ENCODE results near the gene DMD.

The DMD gene

DNA sequence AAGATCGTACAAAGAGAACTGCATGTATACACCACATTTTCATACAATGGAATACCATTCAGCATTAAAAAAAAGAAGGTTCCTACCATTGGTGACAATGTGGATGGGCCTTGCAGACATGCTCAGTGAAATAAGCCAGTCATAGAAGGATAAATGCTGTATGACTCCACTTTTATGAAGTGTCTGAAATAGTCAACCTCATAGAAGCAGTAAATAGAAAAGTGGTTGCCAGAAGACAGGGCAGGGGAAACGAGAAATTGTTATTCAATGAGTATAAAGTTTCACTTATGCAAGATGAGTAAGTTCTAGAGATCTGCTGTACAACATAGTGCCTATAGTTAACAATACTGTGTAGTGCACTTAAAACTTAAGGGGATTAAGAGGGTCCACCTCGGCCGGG, 1882.1 kb downstream of the DMD start:
- TF ChIP-seq TAF1 (IDR thresholded peaks at IDR 0.05; ENCODE audit: borderline replicate concordance, insufficient read depth, low read length) (no peak), SIN3A (IDR thresholded peaks at IDR 0.05; ENCODE audit: borderline replicate concordance, insufficient read depth, low read length) (no peak), FOXP2 (optimal IDR thresholded peaks at IDR 0.05; ENCODE audit: borderline replicate concordance, extremely low read depth, extremely low read length, insufficient read depth) (no peak), POLR2AphosphoS5 (IDR thresholded peaks at IDR 0.05; ENCODE audit: low read depth, low read length) (no peak)
- TF ChIP-seq, protein P1, sequence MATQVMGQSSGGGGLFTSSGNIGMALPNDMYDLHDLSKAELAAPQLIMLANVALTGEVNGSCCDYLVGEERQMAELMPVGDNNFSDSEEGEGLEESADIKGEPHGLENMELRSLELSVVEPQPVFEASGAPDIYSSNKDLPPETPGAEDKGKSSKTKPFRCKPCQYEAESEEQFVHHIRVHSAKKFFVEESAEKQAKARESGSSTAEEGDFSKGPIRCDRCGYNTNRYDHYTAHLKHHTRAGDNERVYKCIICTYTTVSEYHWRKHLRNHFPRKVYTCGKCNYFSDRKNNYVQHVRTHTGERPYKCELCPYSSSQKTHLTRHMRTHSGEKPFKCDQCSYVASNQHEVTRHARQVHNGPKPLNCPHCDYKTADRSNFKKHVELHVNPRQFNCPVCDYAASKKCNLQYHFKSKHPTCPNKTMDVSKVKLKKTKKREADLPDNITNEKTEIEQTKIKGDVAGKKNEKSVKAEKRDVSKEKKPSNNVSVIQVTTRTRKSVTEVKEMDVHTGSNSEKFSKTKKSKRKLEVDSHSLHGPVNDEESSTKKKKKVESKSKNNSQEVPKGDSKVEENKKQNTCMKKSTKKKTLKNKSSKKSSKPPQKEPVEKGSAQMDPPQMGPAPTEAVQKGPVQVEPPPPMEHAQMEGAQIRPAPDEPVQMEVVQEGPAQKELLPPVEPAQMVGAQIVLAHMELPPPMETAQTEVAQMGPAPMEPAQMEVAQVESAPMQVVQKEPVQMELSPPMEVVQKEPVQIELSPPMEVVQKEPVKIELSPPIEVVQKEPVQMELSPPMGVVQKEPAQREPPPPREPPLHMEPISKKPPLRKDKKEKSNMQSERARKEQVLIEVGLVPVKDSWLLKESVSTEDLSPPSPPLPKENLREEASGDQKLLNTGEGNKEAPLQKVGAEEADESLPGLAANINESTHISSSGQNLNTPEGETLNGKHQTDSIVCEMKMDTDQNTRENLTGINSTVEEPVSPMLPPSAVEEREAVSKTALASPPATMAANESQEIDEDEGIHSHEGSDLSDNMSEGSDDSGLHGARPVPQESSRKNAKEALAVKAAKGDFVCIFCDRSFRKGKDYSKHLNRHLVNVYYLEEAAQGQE (IDR thresholded peaks at IDR 0.05; ENCODE audit: insufficient read depth in 1 of 2, low read depth in 2 of 2, low read length in 2 of 2) = no peak

DNA sequence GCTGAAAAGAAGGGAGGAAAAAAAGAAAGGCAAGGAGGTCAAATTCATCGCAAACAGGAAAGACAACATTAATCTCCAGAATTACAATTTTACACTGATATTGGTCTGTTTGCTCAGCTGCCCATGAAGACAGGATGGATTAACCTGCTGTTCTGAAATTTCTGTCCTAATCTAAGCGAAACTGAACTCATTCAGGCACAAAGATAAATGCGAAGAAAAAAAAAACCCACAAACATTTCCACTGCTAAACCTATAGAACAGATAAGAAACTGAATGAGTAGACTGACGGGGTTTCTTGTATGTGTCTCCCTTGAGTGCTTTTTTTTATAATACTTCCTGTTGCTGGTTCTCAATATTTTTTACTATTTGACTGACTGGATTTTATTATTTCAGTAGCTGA, 1887.7 kb downstream of the DMD start:
- TF ChIP-seq SIN3A (IDR thresholded peaks at IDR 0.05; ENCODE audit: borderline replicate concordance, insufficient read depth, low read length) (no peak), FOXP2 (optimal IDR thresholded peaks at IDR 0.05; ENCODE audit: borderline replicate concordance, extremely low read depth, extremely low read length, insufficient read depth) (no peak), POLR2AphosphoS5 (IDR thresholded peaks at IDR 0.05; ENCODE audit: low read depth, low read length) (no peak), TAF1 (IDR thresholded peaks at IDR 0.05; ENCODE audit: borderline replicate concordance, insufficient read depth, low read length) (no peak)
- TF ChIP-seq, protein P1 (IDR thresholded peaks at IDR 0.05; ENCODE audit: insufficient read depth in 1 of 2, low read depth in 2 of 2, low read length in 2 of 2) = no peak

GRCh38 chrX:31320740-31321139, 1890.6 kb downstream of the DMD start:
- TF ChIP-seq FOXP2 (optimal IDR thresholded peaks at IDR 0.05; ENCODE audit: borderline replicate concordance, extremely low read depth, extremely low read length, insufficient read depth) = no peak
- no peak for TF ChIP-seq POLR2AphosphoS5 (IDR thresholded peaks at IDR 0.05; ENCODE audit: low read depth, low read length)
- TF ChIP-seq TAF1 (IDR thresholded peaks at IDR 0.05; ENCODE audit: borderline replicate concordance, insufficient read depth, low read length) = no peak
- TF ChIP-seq SIN3A (IDR thresholded peaks at IDR 0.05; ENCODE audit: borderline replicate concordance, insufficient read depth, low read length) = no peak
- TF ChIP-seq, protein P1 (IDR thresholded peaks at IDR 0.05; ENCODE audit: insufficient read depth in 1 of 2, low read depth in 2 of 2, low read length in 2 of 2) = no peak

DNA sequence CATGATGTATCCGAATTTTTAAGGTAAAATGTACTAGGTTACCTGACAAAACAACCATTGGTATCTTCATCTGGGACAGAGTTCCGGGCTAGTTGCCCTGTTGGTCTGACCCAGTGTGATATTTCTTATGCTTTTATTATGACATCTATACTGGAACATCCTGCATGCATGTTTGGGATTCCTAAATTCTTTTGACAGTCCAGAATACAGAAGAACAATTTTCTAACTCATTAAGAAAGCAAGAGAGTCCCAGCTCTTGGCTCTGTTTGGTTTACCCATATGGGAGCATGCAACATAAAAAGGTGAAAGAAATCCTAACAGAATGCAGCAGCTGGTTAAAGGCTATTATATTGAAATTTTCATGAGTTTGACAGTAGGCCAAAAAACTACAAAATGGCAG, 1891.8 kb downstream of the DMD start:
- TF ChIP-seq TAF1 (IDR thresholded peaks at IDR 0.05; ENCODE audit: borderline replicate concordance, insufficient read depth, low read length) (no peak), POLR2AphosphoS5 (IDR thresholded peaks at IDR 0.05; ENCODE audit: low read depth, low read length) (no peak), FOXP2 (optimal IDR thresholded peaks at IDR 0.05; ENCODE audit: borderline replicate concordance, extremely low read depth, extremely low read length, insufficient read depth) (no peak), SIN3A (IDR thresholded peaks at IDR 0.05; ENCODE audit: borderline replicate concordance, insufficient read depth, low read length) (no peak)
- TF ChIP-seq, protein P1 (IDR thresholded peaks at IDR 0.05; ENCODE audit: insufficient read depth in 1 of 2, low read depth in 2 of 2, low read length in 2 of 2) = no peak

DNA sequence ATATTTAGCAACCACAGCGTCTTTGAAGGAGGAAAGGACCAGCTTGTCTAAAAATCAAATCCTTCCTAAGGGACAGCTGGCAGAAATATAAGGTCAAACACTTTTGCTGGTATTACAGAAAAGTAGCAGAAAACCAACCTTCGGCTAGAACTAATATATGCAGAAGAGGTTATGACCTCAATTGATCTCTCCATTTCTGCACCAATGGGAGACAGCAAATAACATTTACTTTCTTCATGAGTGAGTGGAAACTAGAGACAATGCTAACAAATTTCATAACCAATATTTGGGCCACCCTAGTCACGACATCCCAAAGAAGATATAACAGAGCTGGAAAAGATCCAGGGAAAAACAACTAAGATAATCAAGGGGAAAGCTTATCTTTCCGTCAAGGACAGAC, 1892.5 kb downstream of the DMD start:
- TF ChIP-seq FOXP2 (optimal IDR thresholded peaks at IDR 0.05; ENCODE audit: borderline replicate concordance, extremely low read depth, extremely low read length, insufficient read depth) (no peak), POLR2AphosphoS5 (IDR thresholded peaks at IDR 0.05; ENCODE audit: low read depth, low read length) (no peak), TAF1 (IDR thresholded peaks at IDR 0.05; ENCODE audit: borderline replicate concordance, insufficient read depth, low read length) (no peak), SIN3A (IDR thresholded peaks at IDR 0.05; ENCODE audit: borderline replicate concordance, insufficient read depth, low read length) (no peak)
- TF ChIP-seq, protein P1 (IDR thresholded peaks at IDR 0.05; ENCODE audit: insufficient read depth in 1 of 2, low read depth in 2 of 2, low read length in 2 of 2) = no peak
